Left lung (tissue), 10 donors: Measurements from ENCODE around the gene CHST14. TPM values are rescaled to one million over a fixed set of nuclear protein-coding genes. Genes with fewer than 3 reads are reported as not detected.
"Not testable (repeated sequence)": the region's sequence is repeated elsewhere in the genome, so short reads cannot be mapped to it uniquely, and the experiment has no call there.

Experiments used
- ATAC-seq: fragments of 200-7000 bp; cut with Tn5 transposase; one replicate; pipeline ENCODE4 v1.9.1; 2020; ENCODE audit warnings: moderate library complexity
- DNase-seq, 4 donors: peaks; one replicate each; pipeline ENCODE4 v3.0.0-alpha.2; 2013 to 2020
- H3K27ac ChIP-seq, 2 donors: fragments of 200-600 bp; sonication (generic) in 1 of 2; one replicate each; pipeline versions ENCODE4 v1.5.0 to v1.8.0; 2020 to 2021
- H3K27me3 ChIP-seq, 2 donors: fragments of 200-600 bp; sonication (generic) in 1 of 2; one replicate each; pipeline versions ENCODE4 v1.5.0 to v1.8.0; 2020 to 2021
- H3K36me3 ChIP-seq, 2 donors: fragments of 200-600 bp; sonication (generic) in 1 of 2; one replicate each; pipeline versions ENCODE4 v1.5.0 to v1.8.0; 2020 to 2021
- H3K4me1 ChIP-seq, 2 donors: fragments of 200-600 bp; one replicate each; pipeline ENCODE4 v1.8.0; 2021
- H3K4me3 ChIP-seq, 2 donors: fragments of 200-600 bp; sonication (generic) in 1 of 2; one replicate each; pipeline versions ENCODE4 v1.5.0 to v1.8.0; 2020 to 2021; ENCODE audit warnings: mild to moderate bottlenecking in 1 of 2
- H3K9me3 ChIP-seq, 2 donors: fragments of 200-600 bp; sonication (generic) in 1 of 2; one replicate each; pipeline versions ENCODE4 v1.5.0 to v1.8.0; 2020 to 2021
- CTCF ChIP-seq, 2 donors: fragments of 200-600 bp; sonication (generic) in 1 of 2; IDR thresholded peaks; one replicate each; pipeline versions ENCODE4 v1.5.0 to v1.8.0; 2021; ENCODE audit warnings: antibody characterized with exemption in 2 of 2
- intact Hi-C, 2 donors: fragments of 100-400 bp; cut with DNase I; formaldehyde crosslinking; loops; one replicate each; pipeline versions ENCODE4 v1.11.2 to v1.14.2; 2022
- polyA plus RNA-seq, 6 donors: library from polyadenylated mRNA; unstranded; fragments of 120-200 nt; gene quantifications; one replicate each; pipeline ENCODE4 v1.2.1, GENCODE V29; 2013; ENCODE audit not compliant: insufficient read length in 6 of 6
- total RNA-seq, 2 donors: library from RNA; stranded (reverse); fragmentation: NEBNext Ultra II Directional; extraction: Animal tissue kit (Norgen Biotek cat#: 25700); gene quantifications; one replicate each; pipeline ENCODE4 v1.2.1, GENCODE V29; 2021
- donor health status: DM: no; HTN: yes; CAD: no.
- donor health status: DM: no; HTN: no; CAD: no.

CHST14 gene
- total and polyA plus RNA-seq, 8 donors, result 15.1 to 44.1 (median 37.4) TPM

- Histone ChIP-seq H3K4me3 (no peak overlapping the region), H3K36me3 (no peaks in the 10 kb centered on the region), H3K27ac (no peak overlapping the region), H3K4me1 (peaks cover 4 to 48% of the 10 kb centered on the region in 2 donors), H3K9me3 (no peaks in the 10 kb centered on the region), H3K27me3 (no peaks in the 10 kb centered on the region)
- DNase-seq (peak in 1 of 4 donors; percentile 2), ATAC-seq (no peak)
- intact Hi-C loops, result no loop called here
- no peak for TF ChIP-seq CTCF (IDR thresholded peaks at IDR 0.05)
Measured at GRCh38 chr15:40450047-40450446, 20.7 kb upstream of the CHST14 start.

- DNase-seq, result no peak
- Histone ChIP-seq H3K27ac (no peak overlapping the region), H3K27me3 (no peaks in the 10 kb centered on the region), H3K36me3 (no peaks in the 10 kb centered on the region), H3K4me3 (no peak overlapping the region), H3K9me3 (no peaks in the 10 kb centered on the region), H3K4me1 (peaks cover 16 to 54% of the 10 kb centered on the region in 2 donors)
- ATAC-seq, result no peak
- intact Hi-C loops, result no loop called here
- TF ChIP-seq CTCF (IDR thresholded peaks at IDR 0.05), result no peak
Measured at GRCh38 chr15:40451527-40452158, 19.1 kb upstream of the CHST14 start.

DNA sequence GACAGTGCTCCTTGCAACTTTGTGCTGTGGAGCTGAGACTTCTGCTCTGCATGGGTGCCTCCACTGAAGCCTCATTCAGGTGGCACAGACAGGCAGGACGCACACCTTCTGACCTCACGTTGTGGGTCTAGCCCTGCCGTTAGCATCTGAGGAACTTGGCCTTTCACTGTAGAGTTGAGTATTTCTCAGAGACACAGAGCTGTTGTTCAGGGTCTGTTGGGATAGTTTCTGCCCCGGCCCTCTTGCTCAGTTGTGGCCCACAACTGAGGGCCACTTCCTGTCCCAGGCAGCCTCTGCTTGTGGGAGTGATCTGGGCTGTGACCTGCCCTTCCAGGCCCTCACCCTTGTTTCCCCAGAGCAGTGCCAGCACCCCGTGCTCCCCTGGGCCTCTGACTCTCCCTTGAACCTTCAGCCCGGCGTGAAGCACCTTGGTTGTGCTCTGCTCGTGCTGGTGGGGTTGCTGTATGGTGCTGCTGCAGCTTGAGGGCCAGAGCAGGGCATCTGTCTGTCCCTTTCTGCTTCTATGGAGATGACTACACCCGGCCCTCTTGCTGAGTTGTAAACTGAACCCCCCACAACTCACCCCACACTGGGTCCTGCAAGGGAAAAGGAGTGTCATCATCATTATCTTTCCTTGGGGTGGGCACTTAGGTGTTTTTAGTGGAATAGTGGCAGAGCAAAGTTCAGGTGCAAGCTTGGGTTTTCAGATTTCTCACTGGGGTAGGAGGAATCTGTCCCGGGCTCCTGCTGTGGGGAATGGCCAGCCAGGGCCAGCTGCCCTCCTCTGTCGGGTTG is 18.3 kb upstream of the CHST14 start:
- intact Hi-C loops, result no loop called here
- ATAC-seq (no peak), DNase-seq (no peak)
- Histone ChIP-seq H3K36me3 (no peaks in the 10 kb centered on the region), H3K27ac (no peak overlapping the region), H3K4me3 (no peak overlapping the region), H3K9me3 (no peaks in the 10 kb centered on the region), H3K27me3 (no peaks in the 10 kb centered on the region), H3K4me1 (peaks cover 19 to 58% of the 10 kb centered on the region in 2 donors)
- no peak for TF ChIP-seq CTCF (IDR thresholded peaks at IDR 0.05)

DNA sequence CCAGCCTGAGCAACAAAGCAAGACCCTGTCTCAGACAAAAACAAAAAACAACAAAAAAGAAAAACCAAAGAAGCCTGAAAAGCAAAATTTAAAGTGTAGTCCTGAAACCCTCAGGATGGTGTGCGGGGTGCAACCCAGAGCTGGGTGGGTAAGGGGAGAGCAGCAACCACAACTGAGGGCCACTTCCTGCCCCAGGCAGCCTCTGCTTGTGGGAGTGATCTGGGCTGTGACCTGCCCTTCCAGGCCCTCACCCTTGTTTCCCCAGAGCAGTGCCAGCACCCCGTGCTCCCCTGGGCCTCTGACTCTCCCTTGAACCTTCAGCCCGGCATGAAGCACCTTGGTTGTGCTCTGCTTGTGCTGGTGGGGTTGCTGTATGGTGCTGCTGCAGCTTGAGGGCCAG is 16.8 kb upstream of the CHST14 start:
- ATAC-seq, H3K27me3 ChIP-seq, H3K27ac ChIP-seq, H3K4me3 ChIP-seq, H3K36me3 ChIP-seq, intact Hi-C loops, DNase-seq, H3K9me3 ChIP-seq: not testable (repeated sequence)
- peaks cover 19 to 58% of the 10 kb centered on the region in 2 donors for H3K4me1 ChIP-seq

DNA sequence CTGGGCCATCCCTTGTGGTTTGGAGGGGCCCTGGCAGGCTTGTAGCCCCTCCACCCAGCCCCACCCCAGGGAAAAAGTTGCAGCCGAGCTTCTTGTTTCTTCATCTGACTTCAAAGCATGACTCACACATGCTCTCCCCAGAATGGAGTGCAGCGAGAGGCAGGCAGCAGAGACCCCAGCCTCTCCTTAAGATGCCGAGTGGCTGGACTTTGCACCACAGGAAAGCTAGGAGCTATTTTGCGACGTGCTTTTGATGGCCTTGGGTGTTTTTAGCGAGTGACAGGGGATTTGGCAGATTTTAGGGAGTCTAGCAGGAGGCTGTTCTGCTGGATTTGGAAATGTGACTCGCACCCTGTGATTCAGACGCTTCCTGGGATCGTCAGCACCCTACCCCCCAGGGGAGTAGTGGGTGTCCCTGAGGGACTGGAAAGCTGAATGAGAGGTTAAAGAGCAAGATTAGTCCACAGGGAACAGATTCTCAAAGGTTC is 15.8 kb upstream of the CHST14 start:
- H3K4me3 ChIP-seq, result no peak overlapping the region
- peaks cover 19 to 58% of the 10 kb centered on the region in 2 donors for H3K4me1 ChIP-seq
- peaks cover 0 to 18% of the 10 kb centered on the region in 2 donors for H3K36me3 ChIP-seq
- peak; percentile 8 for ATAC-seq
- no peaks in the 10 kb centered on the region for H3K27me3 ChIP-seq
- no peak for DNase-seq
- peak overlapping the region in 1 of 2 donors; percentile 3 for H3K27ac ChIP-seq
- H3K9me3 ChIP-seq, result no peaks in the 10 kb centered on the region
- intact Hi-C loops, result no loop called here
- TF ChIP-seq CTCF (IDR thresholded peaks at IDR 0.05), result no peak
